NCI-H2081 (cell line): ENCODE data around the gene MID1.

ENCODE experiments used
- DNase-seq, 2 experiments: peaks; one replicate each; lab custom pipeline; 2025; lab: John Stamatoyannopoulos, UW

Gene MID1, protein sequence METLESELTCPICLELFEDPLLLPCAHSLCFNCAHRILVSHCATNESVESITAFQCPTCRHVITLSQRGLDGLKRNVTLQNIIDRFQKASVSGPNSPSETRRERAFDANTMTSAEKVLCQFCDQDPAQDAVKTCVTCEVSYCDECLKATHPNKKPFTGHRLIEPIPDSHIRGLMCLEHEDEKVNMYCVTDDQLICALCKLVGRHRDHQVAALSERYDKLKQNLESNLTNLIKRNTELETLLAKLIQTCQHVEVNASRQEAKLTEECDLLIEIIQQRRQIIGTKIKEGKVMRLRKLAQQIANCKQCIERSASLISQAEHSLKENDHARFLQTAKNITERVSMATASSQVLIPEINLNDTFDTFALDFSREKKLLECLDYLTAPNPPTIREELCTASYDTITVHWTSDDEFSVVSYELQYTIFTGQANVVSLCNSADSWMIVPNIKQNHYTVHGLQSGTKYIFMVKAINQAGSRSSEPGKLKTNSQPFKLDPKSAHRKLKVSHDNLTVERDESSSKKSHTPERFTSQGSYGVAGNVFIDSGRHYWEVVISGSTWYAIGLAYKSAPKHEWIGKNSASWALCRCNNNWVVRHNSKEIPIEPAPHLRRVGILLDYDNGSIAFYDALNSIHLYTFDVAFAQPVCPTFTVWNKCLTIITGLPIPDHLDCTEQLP

DNA sequence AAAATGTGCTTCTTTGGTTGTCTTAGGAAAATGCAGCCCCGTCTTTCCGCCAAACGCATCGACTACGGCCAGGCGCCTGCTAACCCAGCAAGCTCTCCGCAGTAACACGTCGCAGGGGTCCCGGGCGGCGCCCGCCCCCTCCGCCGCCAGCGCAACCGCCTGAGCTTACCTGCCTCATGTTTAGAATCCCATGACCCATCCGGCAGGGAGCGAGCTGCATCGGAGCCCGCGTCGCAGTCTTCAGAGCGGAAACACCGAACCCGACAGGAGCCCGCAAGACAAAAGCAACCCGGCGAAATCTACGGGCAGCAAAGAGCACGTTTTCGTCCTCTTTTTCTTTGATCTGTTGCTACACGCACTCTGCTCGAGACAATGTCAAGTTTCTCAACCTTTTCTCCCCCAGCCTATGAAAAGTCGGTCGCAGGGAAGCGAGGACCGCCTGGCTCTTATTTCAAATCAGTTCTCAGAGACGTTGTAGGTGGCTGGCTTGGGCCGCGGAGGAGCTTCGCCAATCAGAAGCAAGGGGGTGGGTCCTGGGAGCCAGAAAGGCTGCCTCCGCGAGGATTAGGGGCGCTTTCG, at the start of gene MID1:
MID1 (minus strand) TSS at position 465 of the 579 bp plus-strand sequence. CDS start 53,038 bp downstream, outside the sequence.
- DNase-seq = peak; percentile 78 to 84

DNA sequence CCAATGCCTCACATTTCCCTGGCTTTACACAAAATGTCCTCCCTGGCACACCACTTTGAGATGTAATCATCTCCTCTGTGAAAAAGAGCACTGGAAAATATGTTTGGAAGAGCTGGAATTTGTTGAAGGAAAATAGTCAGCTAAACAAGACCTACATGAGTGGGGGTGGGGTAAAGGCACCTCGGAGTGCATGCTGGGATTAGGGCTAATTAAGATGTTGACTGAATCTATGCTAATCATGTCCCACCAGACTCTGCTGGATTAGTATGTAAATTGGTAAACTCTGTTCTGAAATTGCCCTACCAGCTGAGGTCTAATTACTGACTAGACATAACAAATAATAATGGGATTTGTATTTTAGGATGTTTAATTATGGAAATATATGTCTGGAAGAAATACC, 46.8 kb upstream of the MID1 start:
- no peak for DNase-seq

DNA sequence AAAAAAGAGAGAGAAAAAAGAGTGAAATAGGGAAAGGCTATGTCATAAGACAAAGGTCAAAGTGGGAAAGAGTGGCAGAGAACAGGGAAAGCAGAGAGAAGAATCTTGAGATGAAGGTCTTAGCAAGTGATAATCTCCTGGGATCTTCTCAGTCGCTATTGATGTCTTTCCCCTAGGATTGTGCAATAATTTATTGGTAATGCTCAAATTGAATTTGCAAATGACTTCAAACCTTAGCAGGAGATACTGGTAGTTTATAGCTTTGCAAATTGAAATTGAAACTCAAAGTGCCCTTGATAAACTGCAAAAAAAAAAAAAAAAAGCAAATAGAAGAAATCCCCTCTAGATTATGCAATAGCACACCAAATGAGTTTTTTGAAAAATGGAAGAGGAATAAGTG, 45.7 kb upstream of the MID1 start:
- DNase-seq = no peak

DNA sequence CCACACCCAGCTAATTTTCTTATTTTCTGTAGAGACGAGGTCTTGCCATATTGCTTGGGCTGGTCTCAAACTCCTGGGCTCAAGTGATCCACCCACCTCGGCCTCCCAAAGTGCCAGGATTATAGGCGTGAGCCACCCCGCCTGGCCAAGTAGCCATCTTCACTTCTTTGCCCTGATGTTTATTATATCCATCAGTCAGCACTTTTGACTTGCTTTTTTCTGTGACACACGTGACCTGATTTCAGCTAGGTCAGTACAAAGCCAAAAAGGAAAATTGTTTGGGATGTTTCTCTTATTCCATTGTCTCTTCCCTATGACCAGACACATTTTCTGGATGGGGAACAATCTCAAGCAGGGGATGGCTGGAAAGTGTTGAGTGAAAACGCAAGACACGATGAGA, 45.3 kb upstream of the MID1 start:
- DNase-seq = no peak

DNA sequence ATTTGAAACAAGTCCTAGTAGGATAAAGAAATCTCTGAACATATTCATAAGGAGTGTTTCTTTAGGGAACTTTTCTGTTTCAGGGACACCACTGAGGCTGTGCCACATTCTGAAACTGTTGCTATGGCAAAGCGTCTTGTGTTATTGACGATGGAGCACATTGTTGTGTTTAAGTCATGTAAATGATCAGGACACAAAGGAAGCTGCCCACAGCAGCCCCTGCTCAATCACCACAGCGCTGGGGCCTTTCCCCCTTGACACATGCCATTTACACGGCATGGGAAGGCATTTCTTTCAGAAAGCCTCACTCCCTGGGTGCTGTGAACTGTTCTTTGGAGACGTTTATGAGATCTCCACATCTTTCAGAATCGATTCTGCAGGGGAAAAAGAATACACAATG, 39.8 kb upstream of the MID1 start:
- DNase-seq = no peak

DNA sequence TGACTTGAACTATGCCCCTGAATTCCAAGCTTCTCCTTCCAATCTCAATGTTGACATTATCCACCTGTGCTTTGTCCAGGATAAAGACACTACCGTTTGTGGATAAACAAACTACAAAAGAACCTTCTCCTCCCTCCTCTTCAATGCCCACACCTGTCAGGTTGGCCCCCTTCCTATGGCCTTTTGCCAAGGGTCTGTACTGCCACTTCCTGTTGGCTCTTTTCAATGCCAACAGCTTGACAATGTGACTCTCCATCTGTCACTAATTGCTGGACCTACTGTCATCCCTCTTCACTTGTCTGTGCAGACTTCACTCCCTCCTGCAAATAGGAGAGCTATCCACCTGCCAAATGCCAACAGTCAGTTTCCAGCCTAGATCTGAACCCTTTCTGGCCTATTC, 35.8 kb upstream of the MID1 start:
- peak; percentile 88 to 96 for DNase-seq

DNA sequence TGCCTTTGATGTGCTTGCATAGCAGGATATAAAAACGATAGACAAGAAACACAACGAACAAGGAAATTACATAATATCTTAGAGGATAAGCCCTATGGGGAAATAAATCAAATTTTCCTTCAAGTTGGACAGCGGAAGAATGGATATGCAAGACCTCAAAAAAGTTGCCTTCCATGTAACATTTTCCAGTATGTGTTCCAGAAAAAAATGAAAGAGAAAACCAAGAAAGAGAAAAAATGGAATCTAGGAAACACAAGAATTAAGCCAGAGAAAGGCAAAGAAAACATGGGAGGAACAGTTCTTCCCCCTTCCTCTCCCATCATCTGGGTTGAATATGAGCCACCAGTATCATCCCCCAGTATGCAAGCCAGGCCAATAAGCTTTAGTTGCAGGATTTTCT, 34.6 kb upstream of the MID1 start:
- no peak for DNase-seq

DNA sequence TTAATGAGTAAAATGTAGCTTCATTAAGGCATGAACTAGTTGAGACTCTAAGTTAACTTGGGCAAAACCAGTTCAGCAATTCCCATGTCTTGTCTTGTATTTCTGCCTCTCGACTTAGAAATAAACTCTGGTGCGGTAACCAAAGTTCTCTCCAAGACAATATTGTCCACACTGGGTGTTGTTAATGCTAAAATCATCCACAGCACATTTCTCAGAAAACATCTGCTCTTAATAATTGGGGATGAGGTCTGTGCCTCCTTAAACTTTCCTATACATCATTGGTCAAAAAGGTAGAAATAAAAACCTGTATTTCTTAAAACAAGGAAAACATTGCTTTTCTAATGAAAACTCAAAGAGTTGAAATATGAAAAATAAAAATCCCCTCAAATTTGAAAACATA, 32.9 kb upstream of the MID1 start:
- no peak for DNase-seq

DNA sequence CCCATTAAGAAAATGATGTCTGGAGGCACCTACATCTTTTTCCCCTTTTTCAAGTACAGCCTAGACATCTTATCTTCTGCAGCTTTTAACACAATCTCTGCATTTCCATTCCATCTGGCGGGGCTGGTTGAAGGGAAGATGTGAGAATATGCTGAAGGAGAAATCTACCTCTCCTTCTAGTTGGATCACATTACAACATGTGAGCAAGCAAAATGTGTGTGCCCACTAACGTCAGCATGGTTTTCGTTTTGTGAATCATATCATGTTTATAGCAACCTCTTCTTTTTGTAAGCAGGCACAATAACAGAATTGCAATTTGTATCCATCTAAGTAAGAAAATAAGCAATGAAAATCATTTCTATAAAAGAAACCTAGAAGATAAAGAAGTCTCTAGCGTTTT, 28.9 kb upstream of the MID1 start:
- DNase-seq = no peak

DNA sequence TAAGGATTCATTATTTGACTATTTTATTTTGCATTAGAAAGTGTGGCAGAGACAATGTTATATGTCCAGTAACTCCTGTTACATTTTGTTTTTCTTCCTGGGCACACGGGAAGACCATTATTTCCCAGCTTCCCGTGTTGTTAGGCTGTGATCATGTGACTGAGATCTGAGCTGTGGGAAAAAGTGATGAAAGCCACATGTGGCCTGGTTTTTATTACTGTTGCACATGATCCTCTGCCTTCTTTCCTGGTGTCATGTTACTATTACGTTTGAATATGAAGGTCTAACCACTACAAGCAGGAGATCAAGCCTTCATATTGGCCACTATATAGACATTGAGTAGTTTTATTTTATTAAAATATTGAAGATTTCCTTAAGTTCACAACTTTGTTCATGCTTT, 28.2 kb upstream of the MID1 start:
- DNase-seq = no peak

DNA sequence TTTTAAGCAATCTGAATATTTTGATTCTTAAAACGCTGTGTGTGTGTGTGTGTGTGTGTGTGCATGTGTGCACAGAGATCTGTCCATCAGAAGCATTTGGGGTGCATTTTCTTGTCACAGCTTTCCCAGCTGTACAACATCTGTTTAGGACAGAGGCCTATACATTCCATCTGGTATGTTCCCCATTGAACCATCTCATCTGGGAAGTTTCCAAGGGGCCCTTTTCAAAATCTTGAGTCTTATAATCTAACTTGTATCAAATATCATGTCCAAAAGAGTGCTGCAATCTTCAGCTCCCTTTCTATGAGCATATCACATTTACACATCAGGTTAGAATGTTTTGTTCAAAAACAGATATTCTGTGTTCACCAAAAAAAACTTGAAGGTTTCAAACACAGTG, 16.5 kb upstream of the MID1 start:
- DNase-seq = no peak

DNA sequence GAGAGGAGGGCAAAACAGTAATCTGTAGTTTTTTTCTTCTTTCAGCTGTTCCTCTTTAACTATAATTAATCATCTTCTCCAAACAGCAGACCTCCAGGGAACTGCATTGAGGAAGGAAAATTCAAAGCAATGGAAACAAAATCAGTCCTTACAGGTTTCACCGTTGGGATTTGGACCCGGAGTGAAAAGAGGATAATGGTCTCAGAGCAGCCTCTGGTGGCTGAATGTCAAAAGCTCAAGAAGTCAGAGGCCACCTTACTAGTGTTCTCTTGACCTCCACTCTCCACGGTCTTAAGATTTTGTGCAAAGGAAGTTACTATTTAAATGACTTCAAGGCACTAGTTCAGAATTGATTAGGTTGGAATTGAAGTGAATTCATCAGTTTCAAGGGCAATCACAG, 16.0 kb upstream of the MID1 start:
- peak; percentile 30 to 54 for DNase-seq

DNA sequence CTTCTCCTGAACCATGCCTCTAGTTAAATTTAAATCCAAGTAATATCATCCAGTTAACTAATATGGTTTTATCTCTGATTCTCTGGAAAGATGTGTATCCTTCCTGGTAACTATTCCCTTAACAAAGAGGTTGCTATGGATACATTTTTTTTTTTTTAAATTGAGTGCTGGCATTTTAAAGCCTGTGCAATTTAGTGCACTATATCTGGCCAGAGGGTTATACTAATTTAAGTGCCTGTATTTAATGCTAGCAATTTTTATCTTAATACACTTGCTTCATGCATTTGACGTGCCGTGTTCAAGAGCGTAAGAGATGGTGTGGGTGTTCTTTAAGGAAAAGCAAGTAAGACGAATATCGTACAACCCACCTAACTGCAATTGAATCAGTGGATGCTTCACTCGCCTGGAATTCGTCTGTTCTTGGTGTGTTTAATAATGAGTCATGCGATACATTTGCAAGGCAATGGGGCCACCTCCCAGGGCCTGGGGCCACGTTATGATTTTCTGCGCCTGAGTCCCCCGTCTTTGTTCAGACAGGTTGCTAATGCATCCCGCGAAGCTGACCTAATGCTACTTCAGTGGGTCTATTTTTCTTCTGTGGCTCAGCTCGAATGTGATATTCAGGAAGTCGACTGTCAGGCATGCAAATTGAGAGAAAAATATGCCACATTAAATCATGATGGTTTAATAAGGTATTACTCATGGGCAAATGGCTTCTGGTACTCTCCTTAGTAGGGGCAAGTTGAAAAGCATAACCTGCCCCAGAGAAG, 14.2 kb upstream of the MID1 start:
- DNase-seq = peak in 1 of 2 experiments; percentile 13

DNA sequence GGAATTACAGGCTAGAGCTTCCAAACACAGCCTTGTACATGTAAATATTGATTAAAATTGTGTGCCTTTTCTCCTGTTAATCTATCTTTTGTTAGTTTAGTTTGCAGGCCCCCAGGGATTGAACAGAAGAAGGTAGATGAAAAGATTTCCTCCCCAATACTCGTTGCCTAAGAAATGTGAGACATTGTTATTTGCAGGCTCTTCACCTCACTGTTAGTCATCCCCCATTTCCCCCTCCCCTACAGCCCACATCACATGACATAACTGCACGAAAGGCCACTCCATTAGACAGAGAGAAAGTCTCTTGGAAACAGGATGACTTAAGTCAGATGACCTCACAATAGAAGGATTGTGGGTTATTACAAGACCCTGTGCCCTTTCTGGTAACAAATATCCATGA, 13.3 kb upstream of the MID1 start:
- peak in 1 of 2 experiments; percentile 27 for DNase-seq

DNA sequence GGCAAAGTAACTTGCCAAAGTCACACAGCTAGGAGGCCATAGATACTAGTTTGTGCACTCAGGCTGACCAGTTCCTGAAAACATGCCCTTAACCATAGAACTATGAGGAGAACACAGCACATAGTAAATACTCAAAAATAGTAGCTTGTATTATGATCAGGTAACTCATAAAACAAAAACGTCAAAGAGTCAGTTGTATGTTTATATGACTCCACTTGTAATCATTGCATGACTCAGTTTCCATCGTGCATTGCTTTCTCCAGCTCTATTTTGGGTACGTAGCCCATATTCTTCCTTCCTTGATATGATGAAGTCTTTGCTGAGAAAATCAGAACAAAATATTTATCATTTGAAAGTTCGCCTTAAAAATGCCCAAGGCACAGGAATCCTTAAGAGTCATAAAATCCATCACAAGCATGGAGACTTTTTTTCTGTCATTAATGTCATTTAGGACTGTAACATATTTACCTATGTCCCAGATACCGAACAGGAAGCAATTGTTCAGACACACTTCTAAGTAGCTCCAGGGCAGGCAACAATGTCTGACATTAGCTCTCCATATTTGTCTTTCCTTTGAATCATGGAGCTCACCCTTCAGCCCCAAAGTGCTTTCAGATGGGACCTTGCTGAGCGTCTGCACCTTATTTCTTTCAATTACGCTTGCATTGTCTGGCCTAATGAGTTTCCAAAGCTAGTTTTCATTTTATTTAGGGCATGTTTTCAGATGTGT, 11.2 kb upstream of the MID1 start:
- no peak for DNase-seq

DNA sequence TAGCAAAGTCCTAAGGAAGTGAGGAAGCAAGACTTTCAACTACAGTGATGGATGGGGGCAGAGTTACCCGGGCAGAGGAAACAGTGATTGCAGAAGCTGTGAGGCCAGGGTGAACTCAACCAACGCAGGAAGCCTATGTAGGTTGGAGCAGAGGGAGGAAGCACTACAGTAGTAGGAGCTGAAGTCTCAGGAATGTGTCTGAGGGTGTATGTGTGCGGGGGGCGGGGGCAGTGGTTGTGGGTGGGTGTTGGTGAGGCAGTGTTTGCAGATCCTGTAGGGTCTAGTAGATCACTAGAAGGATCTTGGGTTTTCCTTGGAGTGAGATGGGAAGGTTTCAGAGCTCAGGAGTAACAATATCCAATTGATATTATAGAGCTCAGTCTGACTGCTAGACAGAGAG, 9.9 kb upstream of the MID1 start:
- no peak for DNase-seq

DNA sequence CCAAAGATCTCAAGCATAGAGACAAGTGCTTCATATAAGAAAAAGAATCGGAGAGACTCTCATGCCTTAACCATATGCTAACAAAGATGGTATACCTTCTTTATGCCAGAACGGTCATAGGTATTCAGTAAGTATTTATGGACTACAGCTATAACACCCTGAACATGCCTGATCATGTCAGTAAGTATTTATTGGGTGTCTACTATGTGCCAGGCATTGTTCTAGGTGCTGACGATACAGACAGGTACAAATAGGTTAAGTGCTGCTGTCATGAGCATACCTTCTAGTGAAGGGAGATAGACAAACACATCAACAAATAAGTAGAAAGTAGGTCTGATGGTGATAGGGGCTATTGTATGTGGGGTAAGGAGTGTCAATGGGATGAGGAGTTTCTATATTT, 9.5 kb upstream of the MID1 start:
- no peak for DNase-seq

DNA sequence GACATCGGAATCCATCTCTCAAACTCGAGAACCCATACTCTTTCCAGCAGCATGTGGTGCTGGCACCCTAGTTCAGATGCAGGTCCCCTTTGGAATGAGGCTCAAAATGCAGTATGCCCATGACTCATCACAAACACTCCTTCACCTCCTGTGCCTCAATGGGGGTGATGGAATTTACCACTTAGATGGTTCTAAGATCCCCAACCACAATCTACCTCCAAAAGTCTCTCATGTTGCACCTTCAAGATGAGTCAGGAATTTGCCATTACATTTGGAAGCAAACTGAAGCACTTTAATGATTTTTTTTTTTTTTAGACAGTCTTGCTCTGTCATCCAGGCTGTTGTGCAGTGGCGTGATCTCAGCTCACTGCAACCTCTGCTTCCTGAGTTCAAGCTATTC, 8.5 kb upstream of the MID1 start:
- no peak for DNase-seq

DNA sequence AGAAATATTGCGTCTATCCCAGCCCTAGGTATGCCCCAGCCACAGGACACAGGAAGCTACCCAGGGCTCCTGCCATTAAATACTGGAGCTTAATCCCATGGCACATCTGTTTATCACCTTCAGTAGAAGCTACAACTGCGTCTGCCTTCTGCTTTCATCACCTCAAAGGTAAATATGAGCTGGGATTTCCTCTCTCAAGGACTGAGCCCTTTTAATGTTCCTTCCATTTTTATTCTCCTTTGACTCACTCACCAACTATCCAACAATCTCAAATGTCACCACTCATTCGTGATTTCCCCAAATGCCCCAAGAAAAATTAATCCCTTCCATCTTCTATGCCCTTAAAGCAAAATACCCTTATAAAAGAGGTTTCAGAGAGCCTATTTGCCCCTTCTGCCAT, 1.8 kb upstream of the MID1 start:
- no peak for DNase-seq

DNA sequence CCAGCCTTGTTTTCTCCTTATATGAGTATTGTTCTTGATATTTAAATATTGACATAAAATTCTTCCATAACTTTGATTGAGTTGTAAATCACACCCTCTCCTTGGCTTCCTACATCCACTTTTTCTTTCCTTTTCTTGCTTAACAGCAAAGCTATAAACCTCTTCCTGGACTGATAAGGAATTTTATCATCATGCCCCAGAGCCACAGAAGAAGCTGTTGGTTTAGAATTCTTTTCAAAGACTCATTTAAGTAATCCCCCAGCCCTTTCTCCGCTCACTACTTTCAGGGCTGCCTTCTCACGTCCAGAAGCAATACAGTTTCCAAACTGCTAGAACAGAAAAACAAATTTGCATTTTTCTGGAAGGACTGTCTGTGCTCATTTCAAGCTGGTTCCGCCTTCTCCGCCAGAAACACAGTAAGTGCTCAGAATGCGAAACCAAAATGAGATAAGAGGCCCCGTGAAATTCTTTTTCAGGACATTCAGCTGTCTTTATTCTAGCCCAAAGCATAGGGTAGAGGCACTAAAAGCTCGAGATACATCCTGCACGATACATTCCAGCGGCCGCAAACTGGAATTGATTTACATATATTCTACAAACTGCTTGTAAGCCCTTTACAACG, 849 bp downstream of the MID1 start:
- no peak for DNase-seq

DNA sequence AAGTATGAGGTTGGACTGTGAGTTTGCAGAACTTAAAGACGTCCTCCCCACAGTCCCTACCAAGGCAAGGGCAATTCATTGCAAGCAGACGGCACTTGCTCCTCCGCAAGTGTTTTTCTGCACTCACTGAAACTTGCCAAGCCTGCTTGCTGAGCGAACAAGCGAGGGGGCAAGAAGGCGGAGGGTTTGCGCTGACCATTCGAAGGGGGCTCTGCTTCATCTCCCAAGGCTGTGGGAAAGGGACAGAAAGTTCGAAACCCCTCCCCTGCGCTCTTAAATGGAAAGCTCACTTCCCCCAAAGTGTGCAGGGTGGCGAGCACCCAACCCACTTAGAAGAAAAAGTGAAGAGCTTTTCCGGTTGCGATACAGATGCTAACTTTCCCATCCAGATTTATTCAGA, 1.4 kb downstream of the MID1 start:
- no peak for DNase-seq

DNA sequence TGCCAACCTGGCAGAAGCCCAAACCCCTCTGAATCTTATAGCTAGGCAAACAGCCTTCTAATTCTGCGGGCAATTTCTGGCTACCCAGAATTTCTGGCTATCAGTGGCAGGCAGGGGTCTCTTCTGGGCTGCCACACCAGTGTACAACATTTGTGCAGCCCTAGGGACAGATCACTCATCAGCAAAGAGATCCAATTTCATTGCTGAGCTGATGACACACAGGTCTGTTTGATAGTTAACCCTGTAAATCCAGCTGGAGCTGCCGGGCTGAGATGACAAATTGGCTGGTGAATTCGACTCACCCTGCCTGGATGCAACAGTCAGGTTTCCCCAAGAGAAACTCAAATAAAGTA, 2.4 kb downstream of the MID1 start:
- peak in 1 of 2 experiments; percentile 6 for DNase-seq
